Transverse colon (tissue), 4 donors: ENCODE data around the gene HDAC9. TPM values are rescaled to one million over a fixed set of nuclear protein-coding genes. Genes with fewer than 3 reads are reported as not detected.

Experiments
- DNase-seq: peaks from one replicate; pipeline ENCODE4 v3.0.0-alpha.2; 2019
- H3K27ac ChIP-seq, 4 donors: fragments of 200-600 bp; sonication (generic); 2 replicates each; pipeline ENCODE4 v1.5.1; 2016 to 2018; ENCODE audit warnings: inconsistent platforms in 4 of 4
- H3K27me3 ChIP-seq: fragments of 200-600 bp; sonication (generic); 2 replicates; pipeline ENCODE4 v1.5.1; 2017; ENCODE audit warnings: inconsistent platforms
- H3K36me3 ChIP-seq, 4 donors: fragments of 200-600 bp; sonication (generic); 2 replicates each; pipeline ENCODE4 v1.5.1; 2017 to 2019; ENCODE audit warnings: inconsistent platforms in 4 of 4
- H3K4me1 ChIP-seq, 4 donors: fragments of 200-600 bp; sonication (generic); 2 replicates each; pipeline ENCODE4 v1.5.1; 2017 to 2020; ENCODE audit warnings: inconsistent platforms in 4 of 4
- H3K4me3 ChIP-seq, 4 donors: fragments of 200-600 bp; sonication (generic); 1 replicate in 1 of 4; 2 replicates in 3 of 4; pipeline versions ENCODE4 v1.5.1 to v1.6.1; 2017 to 2019; ENCODE audit warnings: inconsistent platforms in 4 of 4
- H3K9me3 ChIP-seq, 2 donors: fragments of 200-600 bp; sonication (generic); 2 replicates each; pipeline ENCODE4 v1.5.1; 2017 to 2019; ENCODE audit warnings: inconsistent platforms in 2 of 2
- CTCF ChIP-seq, 5 experiments: fragments of 200-600 bp in 3 of 5; fragments of 450-650 bp in 2 of 5; sonication (generic) in 3 of 5; IDR thresholded peaks; 1 replicate in 2 of 5; 2 replicates in 3 of 5; pipeline ENCODE4 v1.5.1; 2016 to 2017; ENCODE audit warnings: antibody characterized with exemption in 5 of 5, inconsistent platforms in 3 of 5, mild to moderate bottlenecking in 2 of 5, moderate library complexity in 1 of 5
- EP300 ChIP-seq: sonication (generic); formaldehyde crosslinking; IDR thresholded peaks from one replicate; pipeline ENCODE4 v1.6.1; 2017; ENCODE audit warnings: antibody characterized with exemption, low read depth
- POLR2A ChIP-seq: fragments of 450-650 bp; IDR thresholded peaks from one replicate; pipeline ENCODE4 v1.6.1; 2016; ENCODE audit warnings: antibody characterized with exemption, mild to moderate bottlenecking, moderate library complexity
- POLR2AphosphoS5 ChIP-seq, 3 donors: sonication (generic); formaldehyde crosslinking; IDR thresholded peaks; one replicate each; pipeline ENCODE4 v1.6.1; 2016; ENCODE audit warnings: antibody characterized with exemption in 3 of 3
- WGBS, 2 donors: methylation state at CpG; one replicate each; pipeline ENCODE4 v1.1.5; 2018; ENCODE audit warnings: low coverage in 1 of 2; 5-methylcytosine and 5-hydroxymethylcytosine counted together
- in situ Hi-C, 4 donors: fragments of 200-750 bp; cut with MboI; loops; one replicate each; pipeline versions ENCODE4 v1.15.0 to v1.15.1; 2017; ENCODE audit warnings: low sequenced_read_pairs in 3 of 4, low pct_ligation_motif_present in 1 of 4, low pct_unique_long_range_greater_than_20kb in 1 of 4
- intact Hi-C: fragments of 100-400 bp; cut with DNase I; formaldehyde crosslinking; loops from one replicate; pipeline ENCODE4 v1.15.1; 2023; ENCODE audit warnings: low total_unique reads
- total RNA-seq, 4 donors: library from RNA; depleted of rRNA; stranded (reverse); fragments of >200 nt; gene quantifications; one replicate each; pipeline ENCODE4 v1.1.0, GENCODE V29; 2016

Gene HDAC9
- total RNA-seq, 4 donors from 2014 or later: 6.0 to 47.5 (median 33.7) TPM

- 86 to 88% methylated on average over 3 to 4 of the region's 4 CpGs for WGBS, 2 donors
- intact Hi-C loops (no loop called here), in situ Hi-C loops (no loop called here)
- Histone ChIP-seq H3K4me3 (no peak overlapping the region), H3K27me3 (no peaks in the 10 kb centered on the region), H3K27ac (no peak overlapping the region), H3K36me3 (no peaks in the 10 kb centered on the region), H3K4me1 (peaks cover 4 to 20% (median 15%) of the 10 kb centered on the region in 4 donors), H3K9me3 (no peaks in the 10 kb centered on the region)
- no peak for TF ChIP-seq EP300
- TF ChIP-seq POLR2A: no peak
- no peak for TF ChIP-seq CTCF (IDR thresholded peaks at IDR 0.05)
- no peak for TF ChIP-seq POLR2AphosphoS5 (IDR thresholded peaks at IDR 0.05)
- no peak for DNase-seq
Measured at GRCh38 chr7:18511351-18512140, 16.0 kb downstream of the HDAC9 start.

- no peak for TF ChIP-seq CTCF (IDR thresholded peaks at IDR 0.05)
- no peak for TF ChIP-seq EP300
- no peak for TF ChIP-seq POLR2A
- TF ChIP-seq POLR2AphosphoS5 (IDR thresholded peaks at IDR 0.05): no peak
- no peak overlapping the region for H3K4me3 ChIP-seq
- H3K4me1 ChIP-seq: peaks cover 4 to 15% (median 13%) of the 10 kb centered on the region in 4 donors
- 92% methylated on average over 1 of the region's 1 CpG for WGBS, 2 donors
- no peaks in the 10 kb centered on the region for H3K36me3 ChIP-seq
- in situ Hi-C loops: no loop called here
- no peak overlapping the region for H3K27ac ChIP-seq
- no peak for DNase-seq
- H3K27me3 ChIP-seq: no peaks in the 10 kb centered on the region
- no peaks in the 10 kb centered on the region for H3K9me3 ChIP-seq
- intact Hi-C loops: no loop called here
Measured at GRCh38 chr7:18513343-18513742, 17.8 kb downstream of the HDAC9 start.

GRCh38 chr7:18515067-18515466 is 19.5 kb downstream of the HDAC9 start:
- 50 to 75% methylated on average over 1 to 2 of the region's 2 CpGs for WGBS, 2 donors
- Histone ChIP-seq H3K36me3 (no peaks in the 10 kb centered on the region), H3K9me3 (no peaks in the 10 kb centered on the region), H3K27me3 (no peaks in the 10 kb centered on the region), H3K4me3 (no peak overlapping the region), H3K27ac (peak overlapping the region in 3 of 4 donors; percentile 4 to 33 (median 21)), H3K4me1 (peaks cover 0 to 11% (median 6%) of the 10 kb centered on the region in 4 donors)
- TF ChIP-seq EP300: no peak
- no peak for TF ChIP-seq CTCF (IDR thresholded peaks at IDR 0.05)
- no peak for TF ChIP-seq POLR2AphosphoS5 (IDR thresholded peaks at IDR 0.05)
- no peak for TF ChIP-seq POLR2A
- no peak for DNase-seq
- intact Hi-C loops (no loop called here), in situ Hi-C loops (no loop called here)

GRCh38 chr7:18517646-18518045 is 22.1 kb downstream of the HDAC9 start:
- Histone ChIP-seq H3K4me3 (no peak overlapping the region), H3K27me3 (no peaks in the 10 kb centered on the region), H3K36me3 (no peaks in the 10 kb centered on the region), H3K4me1 (peaks cover 0 to 11% (median 6%) of the 10 kb centered on the region in 4 donors), H3K9me3 (no peaks in the 10 kb centered on the region), H3K27ac (peak overlapping the region in 1 of 4 donors; percentile 1)
- TF ChIP-seq POLR2AphosphoS5 (IDR thresholded peaks at IDR 0.05) (no peak), POLR2A (no peak), EP300 (no peak)
- in situ Hi-C loops (no loop called here), intact Hi-C loops (no loop called here)
- DNase-seq: no peak
- WGBS, 2 donors: 78 to 92% methylated on average over 2 of the region's 2 CpGs
